CD4-positive, alpha-beta T cell treated with Interferon gamma for 1 hour (primary cell): ENCODE measurements around the gene MXRA7.
"Not testable (repeated sequence)": the region's sequence is repeated elsewhere in the genome, so short reads cannot be mapped to it uniquely, and the experiment has no call there.

Experiments used
- DNase-seq: peaks from one replicate; pipeline ENCODE4 v3.0.0-alpha.2; 2020

The MXRA7 gene, protein sequence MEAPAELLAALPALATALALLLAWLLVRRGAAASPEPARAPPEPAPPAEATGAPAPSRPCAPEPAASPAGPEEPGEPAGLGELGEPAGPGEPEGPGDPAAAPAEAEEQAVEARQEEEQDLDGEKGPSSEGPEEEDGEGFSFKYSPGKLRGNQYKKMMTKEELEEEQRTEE

DNA sequence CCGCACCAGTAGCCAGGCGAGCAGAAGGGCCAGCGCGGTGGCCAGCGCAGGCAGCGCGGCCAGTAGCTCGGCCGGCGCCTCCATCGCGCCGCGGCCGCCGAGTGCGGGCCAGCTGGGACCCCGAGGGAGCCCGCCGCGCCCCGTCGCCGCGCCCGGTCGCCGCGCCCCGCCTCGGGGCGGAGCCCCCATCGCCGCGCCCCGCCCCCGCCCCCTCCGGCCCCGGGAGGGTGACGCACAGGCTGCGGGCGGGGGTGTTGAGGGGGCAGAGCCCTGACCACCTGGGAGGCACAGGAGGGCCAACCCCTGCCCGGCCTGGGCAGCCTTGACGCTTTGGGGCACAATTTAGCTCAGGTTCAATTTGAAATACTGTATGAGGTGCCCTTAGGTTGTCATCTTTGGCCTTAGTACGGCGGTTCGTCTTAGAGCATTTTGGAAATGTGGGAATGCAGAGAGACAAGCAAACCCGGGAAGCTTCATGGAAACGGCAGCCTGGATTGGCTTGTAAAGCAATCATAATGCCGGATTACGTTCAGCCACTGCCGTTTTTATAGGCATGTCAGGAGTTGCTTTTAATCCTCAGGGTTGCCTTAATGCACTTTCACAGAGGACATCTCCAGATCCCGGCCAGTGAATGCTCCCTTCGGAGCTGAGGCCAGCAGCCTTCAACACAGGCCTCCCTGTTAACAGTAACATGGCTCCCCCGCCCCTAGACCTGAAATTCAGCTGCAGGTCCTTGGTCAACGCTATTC, at the start of gene MXRA7:
MXRA7 (minus strand) TSS at position 103 of the 749 bp plus-strand sequence; CDS start at position 84, 19 bp downstream.
- peak; percentile 62 for DNase-seq

DNA sequence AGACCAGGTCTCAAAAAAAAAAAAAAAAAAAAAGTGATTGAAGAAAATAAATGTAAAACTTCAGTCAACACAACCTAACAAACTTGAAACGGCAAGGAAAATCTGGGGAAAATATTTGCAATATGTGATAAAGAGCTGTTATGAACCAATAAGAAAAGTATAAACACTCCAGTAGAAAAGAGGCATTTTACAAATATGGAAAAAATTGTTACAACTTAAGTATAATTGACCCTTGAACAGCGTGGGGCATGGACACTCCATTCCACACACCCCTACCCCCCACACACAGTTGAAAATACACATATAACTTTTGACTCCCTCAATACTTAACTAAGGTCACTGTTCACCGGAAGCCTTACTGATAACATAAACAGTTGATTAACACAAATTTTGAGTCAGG, 47.8 kb upstream of the MXRA7 start:
- DNase-seq = no peak

DNA sequence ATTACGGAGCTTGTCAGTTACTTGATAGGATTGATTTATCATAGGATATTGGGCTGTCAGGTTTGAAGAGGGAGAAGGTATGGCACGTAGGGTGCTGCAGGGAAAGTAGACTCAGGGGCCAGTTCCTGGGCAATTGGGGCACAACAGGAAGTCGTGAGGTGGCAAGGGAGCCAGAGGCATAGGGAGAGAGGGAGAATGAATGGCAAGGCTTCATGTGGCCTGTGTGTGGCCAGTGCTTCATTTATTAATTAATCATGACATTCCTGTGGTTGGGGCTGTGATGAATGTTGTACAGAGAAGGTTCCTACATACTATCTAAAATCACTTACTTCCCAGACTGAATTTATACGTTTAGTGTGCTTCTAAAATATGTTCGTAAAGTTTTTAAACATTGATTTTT, 46.5 kb upstream of the MXRA7 start:
- no peak for DNase-seq

DNA sequence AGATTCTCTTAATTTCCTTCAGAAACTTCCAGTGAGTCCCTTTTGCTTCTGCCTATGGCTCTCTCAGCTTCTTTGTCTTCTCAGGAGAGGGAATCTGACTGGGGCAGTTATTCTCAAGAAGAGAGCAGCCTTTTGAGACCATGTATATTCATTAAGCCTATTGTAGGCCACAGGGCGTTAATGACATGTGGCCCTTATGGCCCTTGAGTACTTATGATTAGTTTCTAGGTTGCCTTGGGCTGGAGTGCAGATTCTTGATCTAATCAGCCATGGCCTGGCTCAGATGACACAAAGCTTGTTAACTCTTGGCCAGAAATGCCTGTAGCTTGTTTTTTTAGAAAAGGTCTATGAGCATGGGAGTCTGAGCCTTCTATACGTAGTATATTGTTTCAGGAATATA, 44.5 kb upstream of the MXRA7 start:
- DNase-seq = no peak

GRCh38 chr17:76753061-76753961, 42.5 kb upstream of the MXRA7 start:
- peak; percentile 30 for DNase-seq

DNA sequence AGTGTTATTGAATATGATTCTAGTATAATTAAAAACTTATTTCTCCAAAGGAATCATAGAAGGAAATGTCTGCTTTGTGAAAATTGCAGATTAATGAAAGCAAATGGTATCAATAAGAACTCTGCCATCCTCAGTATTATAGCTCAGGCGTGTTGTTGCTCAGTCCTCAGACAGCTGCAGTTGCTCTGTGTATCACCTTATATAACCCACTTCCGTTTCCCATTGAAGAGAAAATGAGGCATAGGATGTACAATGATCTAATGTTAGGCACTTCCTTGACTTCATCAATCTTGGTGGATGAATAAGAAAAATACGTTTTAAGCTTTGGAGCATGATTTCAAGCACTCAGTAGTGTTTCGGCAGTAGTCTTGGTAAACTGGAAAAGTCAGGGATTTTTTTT, 41.2 kb upstream of the MXRA7 start:
- no peak for DNase-seq

GRCh38 chr17:76751416-76751993, 40.7 kb upstream of the MXRA7 start:
- no peak for DNase-seq

DNA sequence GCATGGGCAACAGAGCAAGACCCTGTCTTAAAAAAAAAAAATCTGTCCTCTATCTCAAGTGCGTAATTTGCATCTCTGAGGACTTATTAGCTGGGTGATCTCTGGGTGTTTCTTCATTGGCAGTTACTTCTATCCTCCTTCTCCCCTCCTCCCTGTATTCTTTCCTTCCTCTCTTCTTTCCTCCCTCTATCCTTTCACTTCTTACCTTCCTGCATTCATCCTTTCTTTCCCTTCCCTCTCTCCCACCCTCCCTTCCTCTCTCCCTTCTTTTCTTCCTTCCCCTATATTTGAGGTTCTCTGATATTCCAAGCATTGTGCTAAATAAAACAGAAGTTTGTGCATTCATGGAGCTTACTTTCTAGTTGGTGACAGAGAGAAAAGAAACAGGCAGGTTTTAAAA, 37.9 kb upstream of the MXRA7 start:
- no peak for DNase-seq

GRCh38 chr17:76747716-76748363, 37.1 kb upstream of the MXRA7 start:
- DNase-seq = no peak

DNA sequence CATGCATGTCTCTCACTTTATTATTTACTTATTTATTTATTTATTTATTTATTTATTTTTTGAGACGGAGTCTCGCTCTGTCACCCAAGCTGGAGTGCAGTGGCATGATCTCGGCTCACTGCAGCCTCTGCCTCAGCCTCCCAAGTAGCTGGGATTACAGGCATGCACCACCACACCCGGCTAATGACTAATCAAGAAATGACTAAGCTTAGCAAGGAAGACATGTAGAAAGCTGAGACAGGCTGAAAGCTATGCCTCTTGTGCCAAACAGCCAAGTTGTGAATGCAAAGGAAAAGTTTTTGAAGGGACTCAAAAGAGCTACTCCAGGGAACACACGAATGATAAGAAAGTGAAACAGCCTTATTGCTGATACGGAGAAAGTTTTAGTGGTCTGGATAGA, 35.0 kb upstream of the MXRA7 start:
- not testable (repeated sequence) for DNase-seq

DNA sequence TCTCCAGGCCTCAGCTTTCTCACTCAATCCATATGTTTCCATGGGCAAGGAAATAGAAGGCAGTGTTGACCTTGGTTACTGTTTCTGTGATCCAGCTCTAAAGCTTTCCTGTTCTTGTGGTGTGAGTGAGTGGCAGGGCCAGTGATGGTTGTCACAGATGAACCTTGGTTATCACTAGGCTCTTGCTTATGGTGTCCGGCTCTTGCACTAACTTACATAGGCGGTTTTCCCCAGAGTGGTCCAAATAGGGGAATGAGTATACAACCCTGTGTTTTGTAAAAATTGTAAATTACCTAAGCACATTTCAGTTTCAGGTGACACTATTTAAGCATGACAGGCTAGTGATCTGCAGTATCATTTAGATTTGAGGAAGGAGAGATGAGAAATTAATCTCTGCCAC, 34.0 kb upstream of the MXRA7 start:
- DNase-seq = no peak

DNA sequence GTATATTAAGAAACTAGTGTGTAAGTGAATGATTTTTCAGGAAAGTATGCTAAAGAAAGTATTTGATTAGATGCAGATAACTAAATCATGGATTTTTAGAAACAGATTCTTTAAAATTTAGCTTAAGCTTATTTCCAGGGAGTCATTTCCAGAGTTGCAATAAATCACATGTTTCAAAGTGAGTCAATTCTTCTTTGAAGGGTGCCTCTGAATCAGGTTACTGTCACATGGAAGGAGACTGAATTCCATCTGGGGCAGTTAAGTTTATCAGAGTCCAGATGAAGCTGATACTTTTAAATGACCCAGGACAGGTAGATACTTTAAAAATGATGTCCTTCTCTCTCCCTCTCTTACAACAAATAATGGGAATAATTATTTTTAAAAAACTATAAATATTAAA, 32.2 kb upstream of the MXRA7 start:
- no peak for DNase-seq

DNA sequence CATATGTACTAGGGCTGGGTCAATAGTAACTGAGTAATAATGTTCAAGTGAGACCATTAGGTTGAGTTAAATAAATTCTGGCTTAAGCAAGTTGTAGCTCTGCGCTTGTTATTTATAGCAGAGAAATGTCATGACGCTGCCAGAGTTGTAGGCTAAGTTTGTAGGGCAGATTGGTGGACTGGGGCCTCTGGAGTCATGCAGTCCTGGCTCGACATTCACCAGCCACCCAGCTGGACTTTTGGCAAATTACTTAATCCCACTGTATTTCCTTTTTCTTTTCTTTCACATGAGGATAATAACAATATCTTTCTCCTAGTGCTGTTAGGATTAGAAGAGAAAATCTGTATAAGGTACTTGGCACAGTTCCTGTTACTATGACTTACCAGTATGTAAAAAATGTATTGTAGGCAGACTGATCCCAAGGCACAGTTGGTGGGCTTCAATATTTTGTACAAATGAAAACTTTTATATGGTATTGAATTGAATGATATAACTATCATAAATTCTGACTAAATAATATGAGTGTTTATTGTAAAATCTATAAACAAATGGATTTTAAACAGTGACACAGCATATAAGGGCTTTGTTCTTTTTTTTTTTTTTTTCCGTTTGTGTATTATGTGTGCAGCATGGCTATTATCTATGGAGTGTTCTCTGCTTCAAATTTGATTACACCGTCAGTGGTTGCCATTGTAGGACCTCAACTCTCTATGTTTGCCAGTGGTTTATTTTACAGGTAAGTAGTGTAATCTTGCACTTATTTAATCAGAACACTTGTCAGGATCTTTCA, 29.8 kb upstream of the MXRA7 start:
- no peak for DNase-seq

- DNase-seq = not testable (repeated sequence)
Observed at GRCh38 chr17:76739568-76740115, 28.9 kb upstream of the MXRA7 start.

DNA sequence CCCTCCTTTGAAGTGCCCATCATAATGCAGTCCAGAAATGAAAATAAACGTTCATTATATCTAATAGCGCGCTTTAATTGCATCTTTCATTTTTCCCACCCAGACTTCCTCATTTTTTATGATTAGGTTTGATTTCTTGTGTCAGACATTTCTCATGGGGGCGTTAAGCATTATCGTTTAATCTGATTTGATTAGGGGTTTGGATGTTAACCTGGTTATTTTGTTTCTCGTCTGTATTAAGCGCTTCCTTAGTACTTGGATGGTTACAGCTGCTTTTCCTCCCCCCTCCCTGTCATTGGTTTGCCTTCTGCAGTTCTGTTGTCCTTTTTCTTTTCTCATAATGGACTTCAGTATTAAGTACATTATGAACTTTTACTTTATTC, 27.7 kb upstream of the MXRA7 start:
- DNase-seq = no peak

- peak; percentile 92 for DNase-seq
Observed at GRCh38 chr17:76737676-76738467, 27.1 kb upstream of the MXRA7 start, which contains the start of gene MFSD11. TSS of gene MFSD11 (plus strand) at chr17:76738119. CDS start at chr17:76738353, 234 bp downstream.

GRCh38 chr17:76737082-76737675, 26.4 kb upstream of the MXRA7 start, which contains the start of gene SRSF2:
TSS of gene SRSF2 (minus strand) at chr17:76737331. CDS start at chr17:76737160, 171 bp downstream.
- DNase-seq = peak; percentile 99

DNA sequence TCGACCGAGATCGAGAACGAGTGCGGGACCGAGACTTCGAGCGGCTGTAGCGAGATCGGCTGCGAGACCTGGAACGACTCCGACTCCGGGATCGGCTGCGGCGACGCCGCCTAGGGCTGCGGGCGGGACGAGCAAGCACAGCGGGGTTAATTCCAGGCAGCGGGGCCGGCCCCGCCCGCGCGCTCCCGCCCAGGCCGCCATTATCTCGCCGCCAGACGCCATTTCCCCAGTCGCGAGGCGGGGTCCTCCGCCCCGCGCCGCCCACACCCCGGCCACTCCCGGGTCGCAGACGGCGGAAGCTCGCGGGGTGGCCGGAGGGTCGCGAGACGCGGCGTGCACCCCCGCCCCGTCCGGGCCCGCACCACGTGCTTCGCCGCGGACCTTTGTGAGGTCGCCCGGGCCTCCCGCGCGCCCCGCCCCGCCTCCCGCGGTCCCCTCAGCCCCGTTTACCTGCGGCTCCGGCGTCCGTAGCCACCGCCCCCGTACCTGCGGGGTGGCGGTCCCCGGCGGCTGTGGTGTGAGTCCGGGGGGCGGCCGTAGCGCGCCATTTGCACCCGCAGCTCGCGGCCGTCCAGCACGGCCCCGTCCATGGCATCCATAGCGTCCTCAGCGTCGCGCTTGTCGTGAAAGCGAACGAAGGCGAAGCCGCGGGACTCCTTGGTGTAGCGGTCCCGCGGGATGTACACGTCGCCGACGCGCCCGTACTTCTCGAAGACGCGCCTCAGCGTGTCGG, 25.8 kb upstream of the MXRA7 start:
- peak; percentile 70 for DNase-seq

- no peak for DNase-seq
Observed at GRCh38 chr17:76735586-76736348, 25.0 kb upstream of the MXRA7 start.
